Measurements from ENCODE around the gene PHYH.
"Not testable (repeated sequence)": the region's sequence is repeated elsewhere in the genome, so short reads cannot be mapped to it uniquely, and the experiment has no call there.

PHYH gene

DNA sequence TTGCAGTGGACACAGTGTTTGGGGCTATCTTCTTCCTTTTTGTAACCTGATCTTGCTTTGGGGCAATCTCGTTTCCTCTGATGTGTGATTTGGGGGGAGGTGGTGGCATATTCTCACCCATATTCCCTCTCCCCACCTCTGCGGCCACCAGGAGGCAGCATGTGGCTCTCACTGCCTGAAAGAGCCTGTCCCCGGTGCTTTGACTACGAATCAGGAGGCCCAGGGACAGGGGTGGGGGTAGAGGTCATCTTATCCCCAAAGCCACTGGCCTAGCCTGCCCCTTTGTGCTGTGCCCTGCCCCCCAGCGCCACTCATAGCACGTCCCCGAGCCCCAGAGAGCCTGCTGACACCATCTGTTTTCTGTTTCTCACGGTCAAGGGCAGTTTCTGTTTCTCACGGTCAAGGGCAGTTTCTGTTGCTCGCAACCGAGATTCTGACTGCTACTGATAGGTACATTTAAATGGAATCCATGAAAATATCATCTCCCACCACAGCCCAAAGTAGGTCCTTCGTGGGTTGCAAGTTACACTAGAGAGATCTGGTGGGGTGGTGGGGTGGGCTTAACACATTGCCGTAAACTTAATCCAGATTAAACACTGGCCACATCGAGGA is 28.2 kb downstream of the PHYH start:
- DNase-seq (ENCODE audit: low spot score) = peak; percentile 34

DNA sequence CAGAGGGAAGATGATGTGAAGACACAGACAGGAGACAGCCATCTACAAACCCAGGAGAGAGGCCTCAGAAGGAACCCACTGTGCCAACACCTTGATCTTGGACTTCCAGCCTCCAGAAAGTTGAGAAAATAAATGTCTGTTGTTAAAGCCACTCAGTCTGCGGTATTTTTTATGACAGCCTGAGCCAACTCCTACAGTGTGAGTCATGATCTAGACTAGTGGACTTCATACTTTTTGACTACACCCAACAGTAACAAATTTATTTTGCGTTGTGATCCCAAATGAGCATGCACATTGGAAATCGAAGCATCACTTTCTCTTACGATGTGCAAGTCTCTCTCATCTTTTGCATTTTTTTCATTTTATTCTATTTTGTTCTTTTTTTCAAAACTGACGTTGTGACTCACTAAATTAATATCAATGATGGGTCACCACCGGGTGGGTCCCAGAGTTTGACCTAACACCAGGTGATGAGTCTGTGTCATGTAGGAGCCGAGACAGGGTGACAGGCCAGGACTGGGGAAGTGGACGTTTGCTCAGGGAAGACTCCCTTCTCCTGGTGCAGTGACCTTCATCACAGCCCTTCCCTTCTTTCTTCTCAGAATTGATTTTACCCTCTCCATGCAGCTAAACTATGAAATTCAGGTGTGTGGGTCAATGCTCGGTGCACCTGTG is 28.9 kb downstream of the PHYH start:
- DNase-seq (ENCODE audit: low spot score) = no peak

DNA sequence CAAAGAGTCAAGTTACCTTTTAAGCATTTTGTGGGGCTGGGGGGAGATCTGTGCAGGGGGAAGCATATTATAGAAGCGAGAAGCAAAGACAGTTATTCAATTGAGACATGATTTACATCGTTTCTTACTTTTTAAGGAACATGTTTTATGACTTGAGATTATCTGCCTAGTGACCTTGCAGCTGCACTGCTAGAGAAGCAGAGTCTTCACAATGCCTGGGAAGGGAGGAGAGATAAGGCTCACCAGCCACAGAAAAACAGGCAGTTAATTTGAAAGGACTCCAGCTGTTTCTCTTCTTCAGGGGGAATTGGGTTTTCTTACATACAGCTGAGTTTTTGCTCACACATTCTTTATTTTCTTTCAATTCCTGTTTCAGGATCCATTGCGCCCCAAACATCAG is 31.0 kb downstream of the PHYH start:
- no peak for DNase-seq (ENCODE audit: low spot score)

DNA sequence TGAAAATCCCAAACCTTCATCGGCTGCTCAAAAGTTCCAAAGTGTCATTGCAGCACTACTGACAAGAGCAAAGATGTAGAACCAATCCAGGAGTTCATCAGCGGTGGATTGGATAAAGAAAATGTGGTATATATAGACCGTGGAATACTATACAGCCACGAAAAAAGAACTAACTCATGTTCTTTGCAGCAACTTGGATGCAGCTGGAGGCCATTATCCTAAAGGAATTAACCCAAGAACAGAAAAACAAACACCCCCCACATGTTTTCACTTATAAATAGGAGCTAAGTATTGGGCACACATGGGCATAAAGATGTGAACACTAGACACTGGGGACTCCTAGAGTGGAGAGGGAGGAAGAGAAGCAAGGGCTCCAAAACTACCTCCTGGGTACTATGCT is 31.6 kb downstream of the PHYH start:
- DNase-seq (ENCODE audit: low spot score) = no peak

DNA sequence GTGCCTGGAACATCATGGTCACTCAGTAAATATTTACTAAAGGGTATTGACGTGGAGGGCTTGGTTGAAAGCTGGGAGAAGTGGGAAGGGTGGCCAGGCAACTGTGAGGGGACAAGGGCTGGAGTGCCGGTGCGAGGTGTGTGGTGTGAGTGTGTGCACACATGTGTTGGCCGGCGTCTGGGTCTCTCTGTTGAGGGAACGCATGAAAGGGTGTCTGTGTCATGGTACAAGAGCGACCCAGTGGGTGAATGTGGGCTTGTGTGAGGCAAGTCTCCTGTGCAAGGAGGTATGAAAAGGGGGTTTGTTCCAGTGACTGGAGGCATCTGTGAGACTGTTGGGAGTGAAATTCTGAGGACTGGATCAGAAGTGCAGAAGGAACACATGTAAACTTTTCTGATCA is 36.3 kb downstream of the PHYH start:
- DNase-seq (ENCODE audit: low spot score) = no peak

DNA sequence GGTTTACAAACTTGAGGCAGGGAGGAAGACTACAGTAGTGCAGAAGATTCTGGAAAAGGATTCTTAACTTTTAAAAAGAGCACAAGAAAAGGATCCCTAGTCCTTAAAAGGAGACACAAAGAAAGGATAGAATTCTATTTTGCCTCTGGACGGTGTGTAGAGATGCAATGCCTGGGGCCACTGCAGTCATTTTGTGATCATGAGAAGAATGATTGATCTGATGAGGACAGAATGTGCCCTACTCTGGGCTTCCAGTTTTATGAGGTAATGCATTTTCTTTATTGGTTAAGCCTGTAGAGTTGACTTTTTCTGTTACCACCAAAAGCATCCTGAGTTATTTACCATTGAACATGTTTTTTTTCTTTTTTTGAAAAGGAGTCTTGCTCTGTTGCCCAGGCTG is 37.4 kb downstream of the PHYH start:
- no peak for DNase-seq (ENCODE audit: low spot score)

DNA sequence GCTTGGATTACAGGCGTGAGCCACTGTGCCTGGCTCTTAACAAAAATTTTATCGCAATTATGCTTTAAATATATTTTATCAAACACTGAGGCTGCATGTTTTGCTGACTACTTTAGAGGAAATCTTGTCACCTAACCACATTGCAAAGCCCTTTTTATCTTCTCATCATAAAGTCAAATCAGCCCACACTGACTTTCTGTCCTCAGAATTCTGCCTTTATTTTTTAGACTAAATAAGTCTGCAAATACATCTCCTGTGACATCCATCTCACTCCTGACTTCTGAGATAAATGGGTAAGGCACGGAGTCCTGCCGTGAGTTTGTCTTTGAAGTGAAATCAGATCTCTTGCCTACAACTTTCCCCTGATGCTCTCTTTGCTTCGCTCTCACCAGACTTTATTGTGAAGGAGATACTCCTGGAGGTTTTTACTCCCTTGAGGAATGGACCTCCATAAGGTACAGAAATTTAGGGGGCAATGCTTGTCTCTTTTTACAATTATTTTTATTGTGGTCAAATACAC is 42.2 kb downstream of the PHYH start:
- DNase-seq (ENCODE audit: low spot score) = no peak

DNA sequence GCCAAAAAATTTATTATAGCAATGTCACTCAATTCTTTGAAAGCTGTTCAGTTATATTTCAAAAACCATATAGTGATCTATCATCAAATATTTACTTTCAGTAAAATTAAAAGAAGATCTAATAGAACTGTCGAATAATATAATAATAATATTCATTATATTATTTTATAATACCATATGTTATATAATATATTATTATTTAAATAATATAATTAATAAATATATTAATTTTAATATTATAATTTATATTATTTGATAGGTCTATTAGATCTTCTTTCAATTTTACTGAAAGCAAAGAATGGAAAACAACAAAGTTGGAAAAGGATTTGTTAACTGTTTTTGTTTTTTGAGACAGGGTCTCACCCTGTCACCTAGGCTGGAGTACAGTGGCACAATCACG is 43.2 kb downstream of the PHYH start:
- no peak for DNase-seq (ENCODE audit: low spot score)

DNA sequence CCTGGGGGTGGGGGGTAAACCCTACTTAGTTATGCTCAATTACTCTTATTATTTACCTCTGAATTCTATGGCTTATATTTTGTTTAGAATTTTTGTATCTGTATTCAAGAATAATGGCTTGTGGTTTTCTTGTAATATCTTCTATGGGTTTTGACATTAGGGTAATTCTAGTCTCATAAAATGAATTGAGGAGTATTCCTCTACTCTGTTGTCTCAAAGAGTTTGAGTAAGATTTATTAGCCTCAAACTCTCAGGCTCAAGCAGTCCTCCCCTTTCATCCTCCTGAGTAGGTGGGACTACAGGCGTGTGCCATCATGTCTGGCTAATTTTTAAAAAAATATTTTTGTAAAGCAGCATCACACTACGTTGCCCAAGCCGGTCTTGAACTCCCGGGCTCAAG is 46.1 kb downstream of the PHYH start:
- no peak for DNase-seq (ENCODE audit: low spot score)

DNA sequence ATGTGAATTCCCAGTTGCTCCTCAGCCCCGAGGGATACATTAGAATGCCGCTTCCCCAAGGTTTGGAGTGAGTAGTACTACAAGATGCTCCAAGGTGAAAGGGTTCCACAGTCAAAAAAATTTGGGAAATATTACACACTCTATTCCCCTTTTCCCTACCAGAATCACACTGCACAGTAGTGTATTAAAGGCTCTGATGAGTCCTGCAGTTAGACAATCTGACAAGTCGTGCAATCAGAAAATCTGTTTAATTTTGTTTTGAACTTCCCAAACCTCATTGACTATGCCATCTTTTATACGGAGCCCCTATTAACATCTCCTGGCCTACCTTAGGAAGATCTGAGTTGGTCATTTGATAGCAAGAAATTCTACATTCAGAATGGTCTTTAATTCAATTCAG is 52.1 kb downstream of the PHYH start:
- no peak for DNase-seq (ENCODE audit: low spot score)

DNA sequence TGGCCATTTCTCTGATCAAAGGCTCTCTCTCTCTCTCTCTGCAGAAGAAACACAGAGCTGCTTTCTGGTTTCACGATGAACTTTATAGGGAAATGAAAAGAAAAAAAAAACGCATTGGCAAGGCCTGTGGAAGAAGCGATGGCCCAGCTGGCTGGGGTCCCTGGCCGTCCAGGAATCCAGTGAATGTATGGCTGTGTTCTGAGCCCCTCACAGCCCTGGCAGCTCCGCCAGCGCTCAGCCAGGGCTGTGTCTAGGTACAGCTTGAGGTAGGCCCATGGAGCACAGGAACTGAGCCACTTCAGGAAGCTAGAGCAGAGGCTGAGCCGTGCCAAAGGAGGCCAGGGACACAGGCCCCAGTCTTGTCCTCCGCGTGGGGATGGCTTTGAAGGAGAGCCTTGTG is 52.6 kb downstream of the PHYH start:
- no peak for DNase-seq (ENCODE audit: low spot score)

DNA sequence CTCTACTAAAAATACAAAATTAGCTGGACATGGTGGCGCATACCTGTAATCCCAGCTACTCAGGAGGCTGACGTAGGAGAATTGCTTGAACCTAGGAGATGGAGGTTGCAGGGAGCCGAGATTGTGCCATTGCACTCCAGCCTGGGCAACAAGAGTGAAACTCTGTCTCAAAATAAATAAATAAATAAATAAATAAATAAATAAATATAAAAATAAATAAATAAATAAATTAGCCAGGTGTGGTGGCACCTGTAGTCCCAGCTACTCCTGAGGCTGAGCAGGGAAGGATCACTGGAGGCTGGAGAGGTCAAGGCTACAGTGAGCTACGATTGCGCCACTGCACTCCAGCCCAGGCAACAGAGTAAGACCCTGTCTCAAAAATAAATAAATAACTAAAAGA is 57.6 kb downstream of the PHYH start:
- DNase-seq (ENCODE audit: low spot score) = not testable (repeated sequence)

DNA sequence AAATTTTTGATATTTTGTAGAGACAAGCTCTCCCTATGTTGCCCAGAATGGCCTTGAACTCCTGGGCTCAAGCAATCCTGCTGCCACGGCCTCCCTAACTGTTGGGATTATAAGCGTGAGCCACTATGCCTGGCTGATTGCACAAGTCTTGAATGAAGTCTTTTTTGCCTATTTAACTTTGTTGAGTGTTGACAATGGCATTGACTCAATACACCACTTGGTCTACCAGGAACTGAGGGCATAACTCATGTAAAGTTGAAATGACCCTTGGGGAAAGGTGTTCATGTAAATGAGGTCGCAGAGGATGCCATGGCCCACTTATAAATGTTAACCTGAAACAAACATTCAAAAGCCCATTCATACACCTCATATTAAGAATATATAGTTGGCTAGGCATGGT is 58.3 kb downstream of the PHYH start:
- no peak for DNase-seq (ENCODE audit: low spot score)

DNA sequence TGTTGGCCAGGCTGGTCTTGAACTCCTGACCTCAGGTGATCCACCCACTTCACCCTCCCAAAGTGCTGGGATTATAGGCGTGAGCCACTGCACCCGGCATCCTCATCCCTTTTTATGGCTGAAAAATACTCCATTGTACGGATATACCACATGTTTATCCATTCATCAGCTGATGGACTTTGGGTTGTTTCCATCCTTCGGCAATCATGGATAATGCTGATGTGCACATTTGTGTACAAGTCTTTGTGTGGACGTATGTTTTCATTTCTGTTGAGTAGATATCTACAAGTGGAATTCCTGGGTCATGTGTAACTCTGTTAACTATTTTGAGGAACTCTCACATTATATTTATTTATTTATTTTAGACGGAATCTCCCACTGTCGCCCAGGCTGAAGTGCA is 59.9 kb downstream of the PHYH start:
- DNase-seq (ENCODE audit: low spot score) = no peak

DNA sequence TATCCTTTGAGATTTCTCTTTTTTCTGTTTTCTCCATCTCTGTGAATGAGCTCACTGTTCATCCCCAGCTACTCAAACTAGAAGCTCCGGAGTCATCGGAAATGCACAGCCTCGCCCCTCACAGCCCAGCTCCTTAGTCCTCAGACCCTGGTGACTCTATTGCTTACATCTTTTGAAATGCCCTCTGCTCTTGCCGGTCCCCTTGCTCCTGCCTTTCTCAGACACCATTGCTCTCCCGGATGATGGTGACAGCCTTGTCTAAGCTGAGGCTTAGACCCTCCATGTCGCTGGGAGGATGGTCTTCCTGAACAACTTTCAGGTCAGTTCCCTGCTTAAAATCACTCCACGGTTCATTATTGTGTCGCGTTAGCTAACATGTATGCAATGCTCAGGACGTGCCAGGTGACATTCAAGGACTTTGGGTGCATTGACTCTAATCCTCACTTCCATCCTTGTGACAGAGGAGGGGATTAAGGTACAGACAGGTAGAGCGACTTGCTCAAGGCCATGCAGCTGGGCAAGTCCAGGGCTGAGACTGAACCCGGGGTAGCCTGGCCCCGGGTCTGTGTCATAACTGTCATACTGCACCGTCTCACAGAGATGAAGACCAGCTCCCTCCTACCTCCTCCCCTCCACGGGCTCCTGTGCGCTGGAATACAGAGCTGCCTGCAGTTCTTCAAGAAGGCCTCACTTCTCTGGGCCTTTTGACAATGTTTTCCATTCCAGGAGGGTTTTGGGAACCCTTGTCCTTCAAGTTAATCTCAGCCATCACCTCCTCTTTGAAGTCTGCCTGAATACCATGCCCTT is 61.4 kb downstream of the PHYH start:
- DNase-seq (ENCODE audit: low spot score) = no peak

DNA sequence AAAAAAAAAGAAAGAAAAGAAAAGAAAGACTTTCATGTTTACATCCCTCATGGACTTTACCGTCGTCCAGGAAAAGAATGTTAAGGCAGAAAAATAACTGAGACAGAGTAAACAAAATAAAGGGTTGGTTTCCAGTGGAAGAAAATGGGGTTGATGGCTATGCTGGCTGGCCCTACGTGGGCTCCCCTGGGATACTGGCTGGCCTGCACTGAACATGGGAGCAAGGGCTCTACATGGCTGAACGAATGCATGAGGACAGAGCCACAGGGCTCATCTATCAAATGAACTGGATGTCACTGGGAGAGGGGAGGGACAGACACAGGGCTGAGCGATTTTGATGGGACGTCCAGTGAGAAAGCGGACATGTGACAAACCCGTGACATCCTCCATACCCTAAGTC is 63.2 kb downstream of the PHYH start:
- no peak for DNase-seq (ENCODE audit: low spot score)

DNA sequence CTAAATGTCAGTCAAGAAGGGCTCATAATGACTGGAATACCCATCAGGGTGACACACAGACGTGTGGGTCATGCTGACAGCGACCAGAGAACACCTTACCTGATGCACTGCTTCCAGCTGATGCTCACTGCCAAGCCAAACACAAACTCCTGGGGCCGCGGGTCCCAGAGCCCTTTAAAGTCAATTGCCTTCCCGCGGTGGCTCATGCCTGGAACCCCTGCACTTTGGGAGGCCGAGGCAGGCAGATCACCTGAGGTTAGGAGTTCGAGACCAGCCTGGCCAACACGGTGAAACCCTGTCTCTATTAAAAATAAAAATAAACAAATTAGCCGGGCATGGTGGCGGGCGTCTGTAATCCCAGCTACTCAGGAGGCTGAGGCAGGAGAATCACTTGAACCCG is 65.1 kb downstream of the PHYH start:
- DNase-seq (ENCODE audit: low spot score) = not testable (repeated sequence)

DNA sequence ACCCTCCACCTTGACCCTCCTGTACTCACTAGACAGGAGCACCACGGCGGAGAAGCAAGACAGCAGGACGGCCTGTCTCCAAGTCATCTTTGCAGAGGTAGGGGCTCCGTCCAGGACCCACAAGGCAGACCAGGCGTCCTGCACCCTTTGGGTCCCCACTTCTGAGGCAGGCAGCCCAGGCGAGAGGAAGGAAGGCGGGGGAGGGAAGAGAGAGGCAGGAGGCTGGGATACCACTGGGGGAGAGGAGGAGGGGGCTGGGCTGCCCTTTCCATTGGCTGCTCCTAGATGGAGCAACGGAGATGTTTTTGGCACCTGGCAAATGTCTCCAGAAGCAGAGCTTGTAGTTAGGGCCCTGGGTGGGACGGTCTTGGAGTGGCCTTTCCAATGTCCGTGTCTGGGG is 65.7 kb downstream of the PHYH start, which contains the start of gene UCMA:
UCMA (minus strand) TSS at position 203 of the 400 bp plus-strand sequence; CDS start at position 87, 116 bp downstream.
- no peak for DNase-seq (ENCODE audit: low spot score)

DNA sequence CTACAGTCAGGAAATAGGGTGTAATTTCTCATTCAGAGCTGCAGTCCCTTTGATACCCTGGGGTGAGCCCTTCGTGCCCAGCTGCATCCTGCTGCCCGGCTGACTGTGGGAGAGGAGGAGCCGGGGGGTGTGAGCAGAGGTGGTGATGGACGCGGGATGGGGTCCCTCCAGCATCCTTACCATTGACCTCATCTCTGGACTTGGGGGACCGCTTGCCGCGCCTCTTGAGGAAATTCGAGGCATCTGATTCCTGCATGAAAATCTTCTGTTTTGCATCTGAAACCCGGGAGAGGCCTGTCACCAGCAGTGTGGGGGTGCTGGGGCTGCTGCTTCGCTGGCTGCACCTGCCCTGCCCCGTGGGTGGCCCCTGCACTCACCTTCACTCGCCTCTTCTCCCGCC is 66.5 kb downstream of the PHYH start:
- DNase-seq (ENCODE audit: low spot score) = no peak

DNA sequence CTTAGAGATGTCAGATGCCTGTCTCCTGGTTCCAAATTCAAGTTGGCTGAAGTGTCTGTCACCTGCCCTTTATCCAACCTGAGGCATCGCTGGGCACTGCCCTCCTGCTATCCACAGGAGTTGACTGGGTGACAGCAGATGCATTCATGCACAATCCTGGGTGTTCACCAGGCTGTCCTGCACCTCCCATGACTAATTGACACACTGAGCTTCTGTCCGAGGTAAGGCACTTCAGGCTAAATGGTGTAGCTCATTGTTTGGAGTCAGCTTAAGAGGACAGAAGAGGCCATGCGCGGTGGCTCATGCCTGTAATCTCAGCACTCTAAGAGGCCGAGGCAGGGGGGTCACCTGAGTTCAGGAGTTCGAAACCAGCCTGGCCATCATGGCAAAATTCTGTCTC is 68.1 kb downstream of the PHYH start:
- no peak for DNase-seq (ENCODE audit: low spot score)

DNA sequence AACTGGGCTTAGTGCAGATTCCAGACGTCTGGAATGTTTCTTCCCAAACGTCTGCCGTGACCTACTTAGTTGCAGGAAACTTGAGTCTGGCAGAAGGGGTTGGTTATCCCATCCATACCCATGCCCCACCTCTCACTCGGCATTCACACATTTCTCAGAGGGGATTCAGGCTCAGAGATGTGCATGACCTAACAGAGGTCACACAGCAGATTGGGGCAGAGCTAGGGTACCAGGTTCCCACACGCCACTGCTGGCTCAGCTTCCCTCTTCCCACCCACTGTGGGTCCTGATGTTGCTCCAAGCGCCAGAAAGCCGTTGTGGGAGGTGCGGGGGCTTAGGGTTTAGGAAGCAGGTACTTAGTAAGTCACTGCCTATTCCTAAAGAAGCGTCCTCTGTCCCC is 68.7 kb downstream of the PHYH start:
- DNase-seq (ENCODE audit: low spot score) = no peak
